ENCODE measurements around the gene FSTL4. TPM values are rescaled to one million over a fixed set of nuclear protein-coding genes. Genes with fewer than 3 reads are reported as not detected.

Gene FSTL4
- total RNA-seq, 4 donors from 2014 or later: 0.27 TPM; not detected in 3

DNA sequence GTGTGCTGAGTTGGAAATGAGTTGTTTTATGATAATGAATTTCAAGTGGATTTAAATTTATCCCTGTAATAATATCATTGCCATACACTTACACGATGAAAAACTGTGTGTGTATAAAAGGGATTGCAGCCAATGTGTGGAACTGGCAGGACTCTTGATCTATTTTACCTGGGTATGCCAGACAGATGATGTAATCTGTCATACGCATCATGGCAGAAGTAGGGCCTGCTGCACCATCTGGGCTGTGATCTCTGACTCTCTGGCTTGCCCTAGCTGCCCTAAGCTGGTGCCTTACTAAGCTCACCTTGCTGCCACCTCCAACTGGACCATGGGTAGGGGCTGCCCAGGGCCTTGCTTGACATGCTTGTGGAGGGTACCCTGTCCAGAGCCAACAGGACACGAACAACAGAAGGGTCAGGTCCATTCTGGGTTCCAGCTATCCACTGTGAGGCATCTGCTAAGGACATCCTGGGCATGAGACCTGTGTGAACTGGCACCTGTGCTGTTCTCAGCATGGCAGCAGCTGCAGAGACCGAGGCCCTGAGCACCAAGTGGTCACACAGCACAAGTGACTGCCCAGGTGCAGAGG, 184.2 kb downstream of the FSTL4 start:
- no peak for DNase-seq
- WGBS, 2 donors (ENCODE audit: low coverage in 1 of 2): 63 to 74% methylated on average over 1 to 4 of the region's 4 CpGs
- Histone ChIP-seq H3K9me3 (no peaks in the 10 kb centered on the region), H3K27me3 (no peaks in the 10 kb centered on the region), H3K4me3 (no peak overlapping the region), H3K4me1 (no peaks in the 10 kb centered on the region), H3K27ac (no peak overlapping the region), H3K36me3 (no peaks in the 10 kb centered on the region)
- intact Hi-C loops (cut with DNase I; ENCODE audit: low total_unique reads) (no loop called here), in situ Hi-C loops (cut with MboI; ENCODE audit: low pct_ligation_motif_present in 1 of 4, low pct_unique_long_range_greater_than_20kb in 1 of 4, low sequenced_read_pairs in 3 of 4) (loop anchor here in 1 of 4 donors (25.0 kb wide), 1 partner anchor 434 kb away; no protein-coding TSS in a partner anchor)
- TF ChIP-seq, protein P1, sequence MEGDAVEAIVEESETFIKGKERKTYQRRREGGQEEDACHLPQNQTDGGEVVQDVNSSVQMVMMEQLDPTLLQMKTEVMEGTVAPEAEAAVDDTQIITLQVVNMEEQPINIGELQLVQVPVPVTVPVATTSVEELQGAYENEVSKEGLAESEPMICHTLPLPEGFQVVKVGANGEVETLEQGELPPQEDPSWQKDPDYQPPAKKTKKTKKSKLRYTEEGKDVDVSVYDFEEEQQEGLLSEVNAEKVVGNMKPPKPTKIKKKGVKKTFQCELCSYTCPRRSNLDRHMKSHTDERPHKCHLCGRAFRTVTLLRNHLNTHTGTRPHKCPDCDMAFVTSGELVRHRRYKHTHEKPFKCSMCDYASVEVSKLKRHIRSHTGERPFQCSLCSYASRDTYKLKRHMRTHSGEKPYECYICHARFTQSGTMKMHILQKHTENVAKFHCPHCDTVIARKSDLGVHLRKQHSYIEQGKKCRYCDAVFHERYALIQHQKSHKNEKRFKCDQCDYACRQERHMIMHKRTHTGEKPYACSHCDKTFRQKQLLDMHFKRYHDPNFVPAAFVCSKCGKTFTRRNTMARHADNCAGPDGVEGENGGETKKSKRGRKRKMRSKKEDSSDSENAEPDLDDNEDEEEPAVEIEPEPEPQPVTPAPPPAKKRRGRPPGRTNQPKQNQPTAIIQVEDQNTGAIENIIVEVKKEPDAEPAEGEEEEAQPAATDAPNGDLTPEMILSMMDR (IDR thresholded peaks at IDR 0.05): no peak
- TF ChIP-seq EP300 (IDR thresholded peaks at IDR 0.05; ENCODE audit: low read depth): no peak
- TF ChIP-seq POLR2A (IDR thresholded peaks at IDR 0.05): no peak
- TF ChIP-seq POLR2AphosphoS5 (IDR thresholded peaks at IDR 0.05): no peak

- Histone ChIP-seq H3K36me3 (no peaks in the 10 kb centered on the region), H3K27me3 (no peaks in the 10 kb centered on the region), H3K27ac (no peak overlapping the region), H3K4me1 (no peaks in the 10 kb centered on the region), H3K4me3 (no peak overlapping the region), H3K9me3 (no peaks in the 10 kb centered on the region)
- 60 to 85% methylated on average over 1 to 11 of the region's 11 CpGs for WGBS, 2 donors (ENCODE audit: low coverage in 1 of 2)
- TF ChIP-seq POLR2AphosphoS5 (IDR thresholded peaks at IDR 0.05): no peak
- TF ChIP-seq, protein P1 (IDR thresholded peaks at IDR 0.05): no peak
- TF ChIP-seq POLR2A (IDR thresholded peaks at IDR 0.05): no peak
- no peak for DNase-seq
- in situ Hi-C loops (cut with MboI; ENCODE audit: low pct_ligation_motif_present in 1 of 4, low pct_unique_long_range_greater_than_20kb in 1 of 4, low sequenced_read_pairs in 3 of 4) (loop anchor here in 1 of 4 donors (25.0 kb wide), 1 partner anchor 435 kb away; no protein-coding TSS in a partner anchor), intact Hi-C loops (cut with DNase I; ENCODE audit: low total_unique reads) (no loop called here)
These were observed 185.1 kb downstream of the FSTL4 start for GRCh38 chr5:133427121-133427777.

DNA sequence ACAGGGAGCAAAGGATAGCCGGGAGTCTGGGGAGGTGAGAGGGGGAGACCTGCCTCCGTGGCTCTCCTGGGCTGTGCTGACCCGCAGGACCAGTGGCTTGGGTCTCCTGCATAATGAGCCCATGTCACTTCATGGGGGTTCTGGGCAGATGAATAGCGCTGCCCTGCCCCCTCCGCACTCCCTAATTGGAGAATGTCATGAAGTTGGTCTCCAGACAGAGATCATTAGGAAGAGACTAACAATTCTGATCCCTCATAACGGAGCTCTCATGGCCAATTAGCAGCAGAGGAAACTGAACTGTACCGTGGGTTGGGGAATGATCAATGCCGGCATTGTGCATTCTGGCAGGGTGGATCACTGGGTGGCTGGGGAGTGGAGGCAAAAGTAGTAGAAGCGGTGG, 186.1 kb downstream of the FSTL4 start:
- in situ Hi-C loops (cut with MboI; ENCODE audit: low pct_ligation_motif_present in 1 of 4, low pct_unique_long_range_greater_than_20kb in 1 of 4, low sequenced_read_pairs in 3 of 4) (loop anchor here in 1 of 4 donors (25.0 kb wide), 1 partner anchor 436 kb away; no protein-coding TSS in a partner anchor), intact Hi-C loops (cut with DNase I; ENCODE audit: low total_unique reads) (no loop called here)
- 43 to 85% methylated on average over 3 to 9 of the region's 9 CpGs for WGBS, 2 donors (ENCODE audit: low coverage in 1 of 2)
- Histone ChIP-seq H3K4me3 (no peak overlapping the region), H3K4me1 (no peaks in the 10 kb centered on the region), H3K36me3 (no peaks in the 10 kb centered on the region), H3K27ac (no peak overlapping the region), H3K9me3 (no peaks in the 10 kb centered on the region), H3K27me3 (no peaks in the 10 kb centered on the region)
- TF ChIP-seq EP300 (IDR thresholded peaks at IDR 0.05; ENCODE audit: low read depth): no peak
- no peak for TF ChIP-seq POLR2AphosphoS5 (IDR thresholded peaks at IDR 0.05)
- DNase-seq: no peak

DNA sequence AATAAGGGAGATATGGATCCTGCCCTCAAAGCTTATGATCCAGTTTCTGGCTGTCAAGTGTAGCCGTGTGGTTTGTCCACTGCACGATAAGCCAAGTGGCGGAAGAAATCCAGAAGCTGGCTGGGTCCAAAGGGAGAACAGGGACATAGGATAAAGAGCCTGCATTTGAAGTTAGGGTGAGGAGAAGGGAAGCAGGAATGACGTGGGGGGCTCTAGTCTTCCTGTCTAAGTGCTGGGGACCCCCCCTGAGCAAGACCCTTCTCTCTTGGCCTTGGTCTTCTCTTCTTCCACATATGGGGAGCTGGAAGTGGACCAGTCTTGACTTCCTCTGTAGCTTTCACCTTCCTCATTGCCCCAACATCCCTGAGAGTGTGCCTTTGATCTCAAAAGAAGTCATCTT, 186.6 kb downstream of the FSTL4 start:
- 87 to 91% methylated on average over 4 of the region's 4 CpGs for WGBS, 2 donors (ENCODE audit: low coverage in 1 of 2)
- in situ Hi-C loops (cut with MboI; ENCODE audit: low pct_ligation_motif_present in 1 of 4, low pct_unique_long_range_greater_than_20kb in 1 of 4, low sequenced_read_pairs in 3 of 4): loop anchor here in 1 of 4 donors (25.0 kb wide), 1 partner anchor 437 kb away; no protein-coding TSS in a partner anchor
- Histone ChIP-seq H3K27ac (no peak overlapping the region), H3K4me1 (no peaks in the 10 kb centered on the region), H3K9me3 (no peaks in the 10 kb centered on the region), H3K4me3 (no peak overlapping the region), H3K27me3 (no peaks in the 10 kb centered on the region), H3K36me3 (no peaks in the 10 kb centered on the region)
- intact Hi-C loops (cut with DNase I; ENCODE audit: low total_unique reads): no loop called here
- TF ChIP-seq POLR2A (IDR thresholded peaks at IDR 0.05) (no peak), POLR2AphosphoS5 (IDR thresholded peaks at IDR 0.05) (no peak), EP300 (IDR thresholded peaks at IDR 0.05; ENCODE audit: low read depth) (no peak)
- TF ChIP-seq, protein P1 (IDR thresholded peaks at IDR 0.05): no peak
- DNase-seq: no peak

Measured in transverse colon (tissue), 4 donors.